BLaER1 treated with 17β-estradiol and CSF1 and Interleukin-3, amounts not matched to agents 10 nM and 100 nM (cell line): ENCODE data around the gene CPEB1.
"Not testable (repeated sequence)": the region's sequence is repeated elsewhere in the genome, so short reads cannot be mapped to it uniquely, and the experiment has no call there.

Source experiments
- H3K27ac ChIP-seq, 11 experiments: shearing (Covaris generic); formaldehyde crosslinking; 2 replicates each; pipeline ENCODE4 v1.8.1; 2022
- H3K27me3 ChIP-seq, 11 experiments: shearing (Covaris generic); formaldehyde crosslinking; 2 replicates each; pipeline ENCODE4 v1.8.1; 2022
- H3K36me3 ChIP-seq, 11 experiments: shearing (Covaris generic); formaldehyde crosslinking; 2 replicates each; pipeline ENCODE4 v1.8.1; 2022
- H3K4me1 ChIP-seq, 10 experiments: shearing (Covaris generic); formaldehyde crosslinking; 2 replicates each; pipeline ENCODE4 v1.8.1; 2022
- H3K4me2 ChIP-seq, 11 experiments: shearing (Covaris generic); formaldehyde crosslinking; 2 replicates each; pipeline ENCODE4 v1.8.1; 2022
- H3K4me3 ChIP-seq, 10 experiments: shearing (Covaris generic); formaldehyde crosslinking; 2 replicates each; pipeline ENCODE4 v1.8.1; 2022
- H3K9ac ChIP-seq, 11 experiments: shearing (Covaris generic); formaldehyde crosslinking; 2 replicates each; pipeline ENCODE4 v1.8.1; 2022
- H3K9me3 ChIP-seq, 11 experiments: shearing (Covaris generic); formaldehyde crosslinking; replicated peaks in 1 of 11; 2 replicates each; pipeline ENCODE4 v1.8.1; 2022
- H4K20me1 ChIP-seq, 11 experiments: shearing (Covaris generic); formaldehyde crosslinking; 2 replicates each; pipeline ENCODE4 v1.8.1; 2022
- Cebpa-rat ChIP-seq, 11 experiments: shearing (Covaris generic); IDR thresholded peaks; 2 replicates each; pipeline ENCODE4 v1.8.1; 2022

The CPEB1 gene

GRCh38 chr15:82535566-82536408 is 111.4 kb downstream of the CPEB1 start:
- Histone ChIP-seq H3K9ac (peak overlapping the region in 7 of 11 experiments; percentile 8 to 100 (median 96); a peak in 8 of 22 replicates), H3K27me3 (no peaks in the 10 kb centered on the region), H3K4me1 (peaks cover 15 to 43% (median 34%) of the 10 kb centered on the region in 10 experiments), H3K4me2 (peak overlapping the region in 7 of 11 experiments; percentile 93 to 99 (median 96); a peak in 12 of 22 replicates), H3K27ac (peak overlapping the region in 3 of 11 experiments; percentile 3 to 99 (median 26); a peak in 2 of 22 replicates), H3K9me3 (no peaks in the 10 kb centered on the region; a peak in 1 of 22 replicates), H3K36me3 (peaks cover 54 to 76% (median 71%) of the 10 kb centered on the region in 11 experiments), H3K4me3 (no peak overlapping the region), H4K20me1 (peaks cover 44 to 93% (median 86%) of the 10 kb centered on the region in 11 experiments)
- TF ChIP-seq Cebpa-rat (IDR thresholded peaks at IDR 0.05) = no peak

- H3K27me3 ChIP-seq, H3K4me2 ChIP-seq, H3K4me3 ChIP-seq, H3K9me3 ChIP-seq, H3K27ac ChIP-seq, H3K9ac ChIP-seq: not testable (repeated sequence)
- peaks cover 54 to 76% (median 71%) of the 10 kb centered on the region in 11 experiments for H3K36me3 ChIP-seq
- H3K4me1 ChIP-seq = peaks cover 15 to 44% (median 35%) of the 10 kb centered on the region in 10 experiments
- H4K20me1 ChIP-seq = peaks cover 44 to 95% (median 86%) of the 10 kb centered on the region in 11 experiments
These were observed 112.0 kb downstream of the CPEB1 start for GRCh38 chr15:82535151-82535550.

GRCh38 chr15:82534457-82534861 is 112.7 kb downstream of the CPEB1 start:
- H3K4me1 ChIP-seq = peaks cover 15 to 44% (median 35%) of the 10 kb centered on the region in 10 experiments
- not testable (repeated sequence) for H3K4me3 ChIP-seq, H3K4me2 ChIP-seq, H3K27ac ChIP-seq, H3K9ac ChIP-seq, H3K27me3 ChIP-seq, H3K9me3 ChIP-seq
- H3K36me3 ChIP-seq = peaks cover 54 to 72% (median 69%) of the 10 kb centered on the region in 11 experiments
- peaks cover 40 to 88% (median 81%) of the 10 kb centered on the region in 11 experiments for H4K20me1 ChIP-seq

- Histone ChIP-seq H3K9ac (no peak overlapping the region), H3K36me3 (peaks cover 53 to 67% (median 63%) of the 10 kb centered on the region in 11 experiments), H3K9me3 (no peaks in the 10 kb centered on the region), H3K4me1 (peaks cover 14 to 44% (median 34%) of the 10 kb centered on the region in 10 experiments), H3K4me3 (no peak overlapping the region), H3K27me3 (no peaks in the 10 kb centered on the region), H3K4me2 (no peak overlapping the region), H4K20me1 (peaks cover 35 to 82% (median 75%) of the 10 kb centered on the region in 11 experiments), H3K27ac (no peak overlapping the region)
- no peak for TF ChIP-seq Cebpa-rat (IDR thresholded peaks at IDR 0.05)
These were observed 113.4 kb downstream of the CPEB1 start for GRCh38 chr15:82533801-82534200.

- H3K4me2 ChIP-seq = no peak overlapping the region
- H3K9ac ChIP-seq = no peak overlapping the region
- H4K20me1 ChIP-seq = peaks cover 28 to 74% (median 67%) of the 10 kb centered on the region in 11 experiments
- H3K36me3 ChIP-seq = peaks cover 45 to 59% (median 55%) of the 10 kb centered on the region in 11 experiments
- H3K9me3 ChIP-seq = no peaks in the 10 kb centered on the region
- H3K4me1 ChIP-seq = peaks cover 6 to 36% (median 26%) of the 10 kb centered on the region in 10 experiments
- H3K27ac ChIP-seq = no peak overlapping the region
- H3K4me3 ChIP-seq = no peak overlapping the region
- no peaks in the 10 kb centered on the region for H3K27me3 ChIP-seq
- no peak for TF ChIP-seq Cebpa-rat (IDR thresholded peaks at IDR 0.05)
These were observed 114.1 kb downstream of the CPEB1 start for GRCh38 chr15:82532991-82533481.

GRCh38 chr15:82532383-82532990 is 114.7 kb downstream of the CPEB1 start:
- Histone ChIP-seq H3K4me3 (no peak overlapping the region), H3K4me2 (no peak overlapping the region), H3K4me1 (peaks cover under 1 to 31% (median 21%) of the 10 kb centered on the region in 10 experiments; a peak in 19 of 20 replicates), H3K9ac (no peak overlapping the region), H3K27ac (no peak overlapping the region), H4K20me1 (peaks cover 22 to 69% (median 62%) of the 10 kb centered on the region in 11 experiments), H3K36me3 (peaks cover 40 to 54% (median 50%) of the 10 kb centered on the region in 11 experiments), H3K27me3 (no peaks in the 10 kb centered on the region), H3K9me3 (no peaks in the 10 kb centered on the region)
- TF ChIP-seq Cebpa-rat (IDR thresholded peaks at IDR 0.05) = no peak

- TF ChIP-seq Cebpa-rat (IDR thresholded peaks at IDR 0.05) = no peak
- Histone ChIP-seq H3K27ac (no peak overlapping the region), H3K4me1 (peaks cover 0 to 23% (median 13%) of the 10 kb centered on the region in 10 experiments; a peak in 18 of 20 replicates), H4K20me1 (peaks cover 15 to 61% (median 54%) of the 10 kb centered on the region in 11 experiments), H3K27me3 (no peaks in the 10 kb centered on the region), H3K9me3 (no peaks in the 10 kb centered on the region), H3K9ac (no peak overlapping the region), H3K4me3 (no peak overlapping the region), H3K4me2 (peak overlapping the region in 5 of 11 experiments; percentile 20 to 48 (median 37); a peak in 5 of 22 replicates), H3K36me3 (peaks cover 32 to 46% (median 42%) of the 10 kb centered on the region in 11 experiments)
These were observed 115.4 kb downstream of the CPEB1 start for GRCh38 chr15:82531496-82532382.

GRCh38 chr15:82530606-82531379 is 116.4 kb downstream of the CPEB1 start:
- Histone ChIP-seq H3K9me3 (no peaks in the 10 kb centered on the region), H3K4me3 (no peak overlapping the region), H4K20me1 (peaks cover 5 to 52% (median 45%) of the 10 kb centered on the region in 11 experiments; a peak in 21 of 22 replicates), H3K27ac (no peak overlapping the region), H3K36me3 (peaks cover 23 to 37% (median 33%) of the 10 kb centered on the region in 11 experiments), H3K9ac (no peak overlapping the region; a peak in 1 of 22 replicates), H3K4me1 (peaks cover 0 to 16% (median 10%) of the 10 kb centered on the region in 10 experiments; a peak in 12 of 20 replicates), H3K27me3 (no peaks in the 10 kb centered on the region), H3K4me2 (peak overlapping the region in 10 of 11 experiments; percentile 20 to 77 (median 40); a peak in 17 of 22 replicates)
- TF ChIP-seq Cebpa-rat (IDR thresholded peaks at IDR 0.05) = no peak
